RWPE1 (cell line): ENCODE results near the gene TVP23A.

Source experiments
- CTCF ChIA-PET: fragments of 350-600 bp; sonication (Branson Sonifier 250); formaldehyde crosslinking; extraction: SDS; loops from one replicate; lab custom pipeline; 2021; lab: Yijun Ruan, JAX
- POLR2A ChIA-PET: fragments of 400-600 bp; formaldehyde crosslinking; extraction: SDS; loops from one replicate; lab custom pipeline; 2020; ENCODE audit warnings: antibody characterized with exemption; ENCODE audit not compliant: low non-redundant PET; lab: Yijun Ruan, JAX
- DNase-seq: peaks from one replicate; pipeline ENCODE4 v3.0.0; 2012; ENCODE audit warnings: low spot score
- H3K27ac ChIP-seq: fragments of 450-650 bp; 2 replicates; pipeline ENCODE4 v1.5.1; 2017
- CTCF ChIP-seq: fragments of 450-650 bp; conservative IDR thresholded peaks from 2 replicates; pipeline ENCODE4 v1.5.1; 2017; ENCODE audit warnings: low read depth, mild to moderate bottlenecking

TVP23A gene

DNA sequence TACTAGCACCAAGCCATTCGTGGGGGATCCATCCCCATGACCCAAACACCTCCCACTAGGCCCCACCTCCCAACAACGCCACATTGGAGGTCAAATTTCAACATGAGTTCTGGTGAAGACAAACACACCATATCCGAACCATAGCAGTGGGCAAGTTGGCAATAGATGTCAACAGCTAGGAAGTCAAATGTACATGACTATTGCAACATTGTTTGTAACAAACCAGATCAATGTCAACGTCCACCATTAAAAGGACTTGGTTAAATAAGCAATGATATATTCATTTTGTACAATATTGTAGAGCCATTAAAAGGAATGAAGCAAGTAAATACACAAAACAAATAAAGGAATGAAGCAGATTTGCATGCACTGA, 31.9 kb upstream of the TVP23A start:
- ChIA-PET CTCF (no interaction called here), POLR2A (no interaction called here)
- TF ChIP-seq CTCF = no peak
- H3K27ac ChIP-seq = no peak overlapping the region
- DNase-seq = no peak

DNA sequence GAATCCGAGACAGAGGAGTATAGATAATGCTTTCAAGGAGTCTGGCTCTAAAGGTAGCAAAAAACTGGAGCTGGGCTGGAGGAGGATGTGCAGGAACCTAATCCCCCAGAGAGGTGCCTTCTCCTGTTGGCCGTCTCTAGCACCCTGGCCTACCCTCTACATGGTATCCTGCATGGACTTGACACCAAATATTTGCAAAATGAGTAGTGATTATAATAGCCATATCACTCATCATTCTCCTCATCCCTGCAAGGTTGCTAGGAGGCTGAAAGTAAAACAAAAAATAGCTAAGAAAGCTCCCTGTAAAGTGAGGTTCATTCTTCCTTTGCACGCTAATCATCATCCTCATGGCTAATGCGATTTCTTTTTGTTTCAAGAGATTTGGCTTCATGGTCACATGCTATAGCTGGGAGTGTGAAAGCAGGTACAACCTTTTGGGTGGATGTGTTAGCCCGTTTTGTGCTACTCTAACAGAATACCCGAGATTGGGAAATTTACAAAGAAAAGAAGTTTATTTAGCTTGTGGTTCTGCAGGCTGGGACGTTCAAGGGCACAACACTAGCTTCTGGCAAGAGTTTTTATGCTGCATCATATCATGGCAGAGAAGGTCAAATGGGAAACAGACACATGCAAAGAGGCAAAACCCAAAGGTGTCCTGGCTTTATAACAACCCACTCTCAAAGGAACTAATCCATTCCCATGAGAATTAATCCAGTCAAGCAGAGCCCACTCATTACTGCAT, 31.3 kb upstream of the TVP23A start:
- POLR2A ChIA-PET = no interaction called here
- TF ChIP-seq CTCF = no peak
- no peak overlapping the region for H3K27ac ChIP-seq
- CTCF ChIA-PET = no interaction called here
- DNase-seq = no peak

GRCh38 chr16:10847176-10847575, 28.6 kb upstream of the TVP23A start:
- no peak overlapping the region for H3K27ac ChIP-seq
- DNase-seq = no peak
- POLR2A ChIA-PET = no interaction called here
- CTCF ChIA-PET = no interaction called here
- no peak for TF ChIP-seq CTCF

DNA sequence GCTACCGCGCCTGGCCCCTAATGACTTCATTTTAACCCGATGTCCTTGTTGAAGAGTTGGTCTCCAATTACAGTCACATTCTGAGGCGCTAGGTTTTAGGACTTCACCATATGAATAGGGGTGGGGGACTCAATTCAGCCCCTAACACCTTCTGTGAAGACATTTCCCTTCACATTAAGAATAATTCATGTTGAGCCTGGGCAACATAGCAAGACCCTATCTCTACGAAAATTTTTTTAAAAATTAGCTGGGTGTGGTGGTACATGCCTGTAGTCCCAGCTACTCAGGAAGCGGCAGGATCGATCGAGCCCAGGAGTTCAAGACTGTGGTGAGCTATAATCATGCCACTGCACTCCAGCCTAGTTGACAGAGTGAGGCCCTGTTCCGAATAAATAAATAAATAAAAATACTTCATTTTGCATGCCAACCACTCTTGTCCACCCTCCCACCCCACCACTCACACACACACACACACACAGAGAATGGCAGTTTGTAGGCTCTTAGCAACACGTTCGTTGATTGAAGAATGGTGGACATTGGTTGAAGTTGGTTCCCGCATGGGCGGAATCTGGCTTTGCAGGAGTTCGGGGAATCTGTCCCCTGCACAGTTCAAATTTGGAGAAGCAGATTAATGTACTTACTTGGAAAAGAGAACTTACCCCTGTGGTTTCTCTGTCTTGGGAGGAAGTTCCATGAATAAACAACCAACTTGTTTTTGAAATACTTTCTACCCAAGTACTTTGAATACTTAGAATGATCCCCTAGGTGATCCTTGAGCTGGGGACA, 27.8 kb upstream of the TVP23A start:
- CTCF ChIA-PET = no interaction called here

DNA sequence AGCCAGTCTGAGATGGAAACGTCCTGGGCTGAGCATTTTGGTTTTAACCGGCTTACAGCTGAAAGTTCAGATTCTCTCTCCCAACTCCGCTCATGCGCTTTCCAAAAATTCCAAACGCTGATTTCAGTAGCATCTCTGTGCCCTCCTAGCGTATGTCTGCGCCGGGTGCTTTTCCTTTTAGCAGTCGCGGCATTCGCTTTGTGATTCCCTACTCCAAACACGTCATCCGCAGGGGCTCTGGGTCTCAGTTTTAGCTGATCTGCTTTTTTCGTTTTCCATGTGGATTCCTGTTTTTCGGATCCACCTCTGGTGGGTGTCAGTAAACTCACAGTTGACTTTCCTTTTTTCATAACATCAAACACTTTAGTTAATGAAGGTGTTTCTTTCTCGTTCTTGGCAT, 22.1 kb upstream of the TVP23A start:
- no peak for DNase-seq
- no peak for TF ChIP-seq CTCF
- ChIA-PET POLR2A (no interaction called here), CTCF (interaction anchor here (0.6 to 0.7 kb wide), 2 partner anchors 82 to 368 kb away, joined by 5 to 6 read pairs; no protein-coding TSS in a partner anchor)
- no peak overlapping the region for H3K27ac ChIP-seq

More for the DNA sequence above, 27.8 kb upstream of the TVP23A start:
- no peak for TF ChIP-seq CTCF
- POLR2A ChIA-PET = no interaction called here
- no peak for DNase-seq
- no peak overlapping the region for H3K27ac ChIP-seq

DNA sequence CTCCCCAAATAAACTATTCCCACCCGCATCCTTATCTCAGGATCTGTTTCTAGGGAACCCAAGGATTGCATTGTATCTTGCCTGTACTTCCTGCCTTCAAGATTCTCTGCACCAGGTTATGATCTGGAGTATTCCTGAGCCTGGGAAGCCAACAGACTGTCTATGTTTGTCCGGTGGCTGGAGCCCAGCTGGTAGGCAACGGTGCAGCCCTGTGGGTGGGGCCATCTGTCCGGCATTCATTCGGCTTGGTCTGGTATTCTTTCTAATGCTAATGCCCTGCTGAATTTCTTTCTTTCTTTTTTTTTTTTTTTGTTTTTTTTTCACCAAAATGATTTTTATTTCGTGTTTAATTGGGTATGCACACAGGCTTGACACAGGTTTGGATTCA, 20.7 kb upstream of the TVP23A start:
- H3K27ac ChIP-seq = no peak overlapping the region
- no peak for TF ChIP-seq CTCF
- ChIA-PET CTCF (no interaction called here), POLR2A (no interaction called here)
- DNase-seq = no peak
